SH-SY5Y (cell line): Measurements from ENCODE around the gene HPGDS.

ENCODE experiments used
- GATA2 ChIP-seq: IDR thresholded peaks from 2 replicates; pipeline ENCODE4 v1.6.1; 2011; ENCODE audit warnings: mild to moderate bottlenecking, low read depth, low read length
- GATA3 ChIP-seq: IDR thresholded peaks from 2 replicates; pipeline ENCODE4 v1.6.1; 2011; ENCODE audit warnings: low read depth, mild to moderate bottlenecking, low read length, moderate library complexity

Gene HPGDS

GRCh38 chr4:94304365-94304971, 38.2 kb downstream of the HPGDS start:
- no peak for TF ChIP-seq GATA3
- TF ChIP-seq GATA2: no peak

- TF ChIP-seq GATA3 (no peak), GATA2 (no peak)
These were observed 40.4 kb downstream of the HPGDS start for GRCh38 chr4:94302191-94302590.

GRCh38 chr4:94298725-94299252, 43.8 kb downstream of the HPGDS start:
- TF ChIP-seq GATA3 (no peak), GATA2 (no peak)

- TF ChIP-seq GATA3: no peak
- no peak for TF ChIP-seq GATA2
These were observed 52.4 kb downstream of the HPGDS start for GRCh38 chr4:94290245-94290644.

GRCh38 chr4:94285666-94286065, 57.0 kb downstream of the HPGDS start:
- no peak for TF ChIP-seq GATA2
- TF ChIP-seq GATA3: no peak

- TF ChIP-seq GATA2 (no peak), GATA3 (no peak)
These were observed 57.7 kb downstream of the HPGDS start for GRCh38 chr4:94284889-94285288.

- no peak for TF ChIP-seq GATA2
- TF ChIP-seq GATA3: no peak
These were observed 63.9 kb downstream of the HPGDS start for GRCh38 chr4:94278781-94279180.

GRCh38 chr4:94277534-94277933, 65.1 kb downstream of the HPGDS start:
- TF ChIP-seq GATA3 (no peak), GATA2 (no peak)

- TF ChIP-seq GATA3 (no peak), GATA2 (no peak)
These were observed 66.4 kb downstream of the HPGDS start for GRCh38 chr4:94276204-94276603.

GRCh38 chr4:94274912-94275311, 67.7 kb downstream of the HPGDS start:
- no peak for TF ChIP-seq GATA2
- no peak for TF ChIP-seq GATA3

- TF ChIP-seq GATA3: no peak
- TF ChIP-seq GATA2: no peak
These were observed 71.4 kb downstream of the HPGDS start for GRCh38 chr4:94271248-94271647.

GRCh38 chr4:94267037-94267436, 75.6 kb downstream of the HPGDS start:
- TF ChIP-seq GATA2: no peak
- no peak for TF ChIP-seq GATA3

- TF ChIP-seq GATA2: no peak
- no peak for TF ChIP-seq GATA3
These were observed 80.2 kb downstream of the HPGDS start for GRCh38 chr4:94262163-94263016.

GRCh38 chr4:94256828-94257227, 85.8 kb downstream of the HPGDS start:
- no peak for TF ChIP-seq GATA3
- no peak for TF ChIP-seq GATA2
